ENCODE measurements around the gene ABLIM1. TPM values are rescaled to one million over a fixed set of nuclear protein-coding genes. Genes with fewer than 3 reads are reported as not detected.

The ABLIM1 gene
- total RNA-seq, 1 donor from 2014 or later, result 87.7 TPM

- DNase-seq (ENCODE audit: low spot score in 2 of 2), result no peak
- intact Hi-C loops (cut with DNase I), result loop anchor here (2.0 to 5.0 kb wide), 2 partner anchors 55 to 106 kb away; no protein-coding TSS in a partner anchor
- no peaks in the 10 kb centered on the region for H3K36me3 ChIP-seq
- H3K27ac ChIP-seq, result peak overlapping the region; percentile 45 to 52
- H3K4me3 ChIP-seq, result no peak overlapping the region
- no peak for TF ChIP-seq CTCF (IDR thresholded peaks at IDR 0.05)
- no peaks in the 10 kb centered on the region for H3K27me3 ChIP-seq
- H3K9me3 ChIP-seq, result no peaks in the 10 kb centered on the region
- peaks cover 0 to 16% of the 10 kb centered on the region in 2 donors for H3K4me1 ChIP-seq
These were observed 80.9 kb downstream of the ABLIM1 start for GRCh38 chr10:114577133-114577532.

- Histone ChIP-seq H3K4me1 (peaks cover 0 to 18% of the 10 kb centered on the region in 2 donors), H3K36me3 (no peaks in the 10 kb centered on the region), H3K4me3 (no peak overlapping the region), H3K9me3 (no peaks in the 10 kb centered on the region), H3K27me3 (no peaks in the 10 kb centered on the region), H3K27ac (peak overlapping the region; percentile 45 to 52)
- DNase-seq (ENCODE audit: low spot score in 2 of 2), result no peak
- intact Hi-C loops (cut with DNase I), result loop anchor here (2.0 to 5.0 kb wide), 2 partner anchors 56 to 106 kb away; no protein-coding TSS in a partner anchor
- no peak for TF ChIP-seq CTCF (IDR thresholded peaks at IDR 0.05)
These were observed 81.4 kb downstream of the ABLIM1 start for GRCh38 chr10:114576716-114577115.

GRCh38 chr10:114576132-114576487, 82.0 kb downstream of the ABLIM1 start:
- no peak for TF ChIP-seq CTCF (IDR thresholded peaks at IDR 0.05)
- peaks cover 0 to 24% of the 10 kb centered on the region in 2 donors for H3K4me1 ChIP-seq
- intact Hi-C loops (cut with DNase I), result loop anchor here (2.0 to 5.0 kb wide), 2 partner anchors 56 to 107 kb away; no protein-coding TSS in a partner anchor

GRCh38 chr10:114575417-114576131, 82.5 kb downstream of the ABLIM1 start:
- H3K9me3 ChIP-seq, result no peaks in the 10 kb centered on the region
- no peak overlapping the region for H3K27ac ChIP-seq
- H3K27me3 ChIP-seq, result no peaks in the 10 kb centered on the region
- H3K4me1 ChIP-seq, result peaks cover 0 to 24% of the 10 kb centered on the region in 2 donors
- intact Hi-C loops (cut with DNase I), result loop anchor here (2.0 to 5.0 kb wide), 2 partner anchors 57 to 107 kb away; no protein-coding TSS in a partner anchor
- no peaks in the 10 kb centered on the region for H3K36me3 ChIP-seq
- DNase-seq (ENCODE audit: low spot score in 2 of 2), result no peak
- TF ChIP-seq CTCF (IDR thresholded peaks at IDR 0.05), result no peak
- H3K4me3 ChIP-seq, result no peak overlapping the region

More at GRCh38 chr10:114576132-114576487, 82.0 kb downstream of the ABLIM1 start:
- Histone ChIP-seq H3K36me3 (no peaks in the 10 kb centered on the region), H3K4me3 (no peak overlapping the region), H3K9me3 (no peaks in the 10 kb centered on the region), H3K27ac (peak overlapping the region; percentile 45 to 52), H3K27me3 (no peaks in the 10 kb centered on the region)
- no peak for DNase-seq (ENCODE audit: low spot score in 2 of 2)

GRCh38 chr10:114573330-114574045, 84.6 kb downstream of the ABLIM1 start:
- H3K4me3 ChIP-seq, result no peak overlapping the region

More at GRCh38 chr10:114573330-114574045, 84.6 kb downstream of the ABLIM1 start:
- no peaks in the 10 kb centered on the region for H3K27me3 ChIP-seq
- no peaks in the 10 kb centered on the region for H3K36me3 ChIP-seq
- intact Hi-C loops (cut with DNase I), result no loop called here
- no peak for TF ChIP-seq CTCF (IDR thresholded peaks at IDR 0.05)
- H3K9me3 ChIP-seq, result no peaks in the 10 kb centered on the region
- H3K4me1 ChIP-seq, result peaks cover 0 to 24% of the 10 kb centered on the region in 2 donors
- H3K27ac ChIP-seq, result no peak overlapping the region
- no peak for DNase-seq (ENCODE audit: low spot score in 2 of 2)

All from ascending aorta (tissue), 2 donors.